ENCODE measurements around the gene PALLD.

PALLD gene

GRCh38 chr4:168569066-168569930 lies 72.4 kb downstream of the PALLD start (continued):
- TF ChIP-seq ZNF585B (tag by site-specific recombination; IDR thresholded peaks at IDR 0.05) (no peak), ZNF791 (tag by site-specific recombination; IDR thresholded peaks at IDR 0.05) (no peak), FEZF1 (tag by site-specific recombination; IDR thresholded peaks at IDR 0.05) (peak; percentile 84), ZBTB21 (tag by site-specific recombination; IDR thresholded peaks at IDR 0.05) (no peak), TSHZ1 (tag by site-specific recombination; IDR thresholded peaks at IDR 0.05; ENCODE audit: borderline replicate concordance) (0 out of 2 replicates have a peak, but pooled peaks have one; percentile 46), ATF2 (tag by site-specific recombination; IDR thresholded peaks at IDR 0.05; ENCODE audit: low read depth) (peak; percentile 29; the same call in 1 of the 2 replicates), HIC1 (tag by site-specific recombination; IDR thresholded peaks at IDR 0.05) (peak; percentile 75), OSR2 (tag by site-specific recombination; IDR thresholded peaks at IDR 0.05) (peak; percentile 66; the same call in 1 of the 2 replicates), ZXDB (tag by site-specific recombination; IDR thresholded peaks at IDR 0.05) (peak; percentile 33; the same call in 1 of the 2 replicates), ZNF2 (tag by site-specific recombination; IDR thresholded peaks at IDR 0.05) (peak; percentile 23; the same call in 1 of the 2 replicates), ZNF350 (tag by site-specific recombination; IDR thresholded peaks at IDR 0.05) (peak; percentile 77; the same call in 1 of the 2 replicates), ZNF677 (tag by site-specific recombination; IDR thresholded peaks at IDR 0.05) (no peak), OVOL3 (tag by site-specific recombination; IDR thresholded peaks at IDR 0.05) (0 out of 2 replicates have a peak, but pooled peaks have one; percentile 48), ZBTB44 (tag by site-specific recombination; IDR thresholded peaks at IDR 0.05) (peak; percentile 65; the same call in 1 of the 2 replicates), SP7 (tag by site-specific recombination; IDR thresholded peaks at IDR 0.05) (peak; percentile 76), SP2 (tag by site-specific recombination; IDR thresholded peaks at IDR 0.05) (peak; percentile 69), INSM2 (tag by site-specific recombination; IDR thresholded peaks at IDR 0.05) (peak; percentile 85), GLI2 (tag by site-specific recombination; IDR thresholded peaks at IDR 0.05; ENCODE audit: borderline replicate concordance, low read depth) (peak; percentile 53; the same call in 1 of the 2 replicates), ZNF76 (tag by site-specific recombination; IDR thresholded peaks at IDR 0.05; ENCODE audit: borderline replicate concordance, low read depth) (no peak), ZNF18 (tag by site-specific recombination; IDR thresholded peaks at IDR 0.05) (peak; percentile 98), KLF10 (tag by site-specific recombination; IDR thresholded peaks at IDR 0.05) (peak; percentile 27), ZNF664 (tag by site-specific recombination; IDR thresholded peaks at IDR 0.05) (peak; percentile 54; the same call in 1 of the 2 replicates), ZNF274 (IDR thresholded peaks at IDR 0.05; ENCODE audit: low read length) (no peak), ZNF274 (tag by site-specific recombination; IDR thresholded peaks at IDR 0.05; ENCODE audit: borderline replicate concordance) (no peak), BCL11A (tag by site-specific recombination; IDR thresholded peaks at IDR 0.05; ENCODE audit: low read depth) (peak; percentile 32; the same call in 1 of the 2 replicates), HOXC10 (CRISPR knock-in tag; IDR thresholded peaks at IDR 0.05) (no peak), ZNF629 (tag by site-specific recombination; IDR thresholded peaks at IDR 0.05) (peak; percentile 51)

Measured in HEK293 (cell line).